ENCODE data around the gene ZNF800. TPM values are rescaled to one million over a fixed set of nuclear protein-coding genes. Genes with fewer than 3 reads are reported as not detected.

Gene ZNF800
- total RNA-seq, 2 donors from 2014 or later = 13.8 to 16.8 TPM

- Mint-ChIP-seq H3K9me3 (no peaks in the 10 kb centered on the region), H3K4me1 (peaks cover 13% of the 10 kb centered on the region), H3K36me3 (ENCODE audit: low read depth) (peaks cover 27% of the 10 kb centered on the region), H3K27ac (peak overlapping the region; percentile 44), H3K4me3 (peak overlapping the region; percentile 83), H3K27me3 (ENCODE audit: insufficient read depth) (peaks cover 26% of the 10 kb centered on the region)
- DNase-seq = no peak
- no peak overlapping the region for H3K27ac ChIP-seq (ENCODE audit: low read depth, low read length)
- TF ChIP-seq, protein P1, sequence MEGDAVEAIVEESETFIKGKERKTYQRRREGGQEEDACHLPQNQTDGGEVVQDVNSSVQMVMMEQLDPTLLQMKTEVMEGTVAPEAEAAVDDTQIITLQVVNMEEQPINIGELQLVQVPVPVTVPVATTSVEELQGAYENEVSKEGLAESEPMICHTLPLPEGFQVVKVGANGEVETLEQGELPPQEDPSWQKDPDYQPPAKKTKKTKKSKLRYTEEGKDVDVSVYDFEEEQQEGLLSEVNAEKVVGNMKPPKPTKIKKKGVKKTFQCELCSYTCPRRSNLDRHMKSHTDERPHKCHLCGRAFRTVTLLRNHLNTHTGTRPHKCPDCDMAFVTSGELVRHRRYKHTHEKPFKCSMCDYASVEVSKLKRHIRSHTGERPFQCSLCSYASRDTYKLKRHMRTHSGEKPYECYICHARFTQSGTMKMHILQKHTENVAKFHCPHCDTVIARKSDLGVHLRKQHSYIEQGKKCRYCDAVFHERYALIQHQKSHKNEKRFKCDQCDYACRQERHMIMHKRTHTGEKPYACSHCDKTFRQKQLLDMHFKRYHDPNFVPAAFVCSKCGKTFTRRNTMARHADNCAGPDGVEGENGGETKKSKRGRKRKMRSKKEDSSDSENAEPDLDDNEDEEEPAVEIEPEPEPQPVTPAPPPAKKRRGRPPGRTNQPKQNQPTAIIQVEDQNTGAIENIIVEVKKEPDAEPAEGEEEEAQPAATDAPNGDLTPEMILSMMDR (conservative IDR thresholded peaks at IDR 0.05) = no peak
- H3K4me1 ChIP-seq (ENCODE audit: control insufficient read depth, insufficient read depth, low read length) = no peaks in the 10 kb centered on the region
- peak overlapping the region; percentile 94 for H3K4me3 ChIP-seq (ENCODE audit: low read length)
- H3K9ac ChIP-seq (ENCODE audit: extremely low read depth, low read length, poor library complexity, severe bottlenecking) = peak overlapping the region; percentile 22
- H3K36me3 ChIP-seq (ENCODE audit: control insufficient read depth, insufficient read depth, low read length) = peaks cover 35% of the 10 kb centered on the region
- no peaks in the 10 kb centered on the region for H3K9me3 ChIP-seq (ENCODE audit: control insufficient read depth, low read length)
- 34 to 64% methylated on average over 5 to 9 of the region's 9 CpGs for WGBS, 2 experiments (ENCODE audit: insufficient coverage in 1 of 2, insufficient read length in 1 of 2)
- peaks cover 22% of the 10 kb centered on the region for H3K27me3 ChIP-seq (ENCODE audit: control insufficient read depth, insufficient read depth, low read length, poor library complexity, severe bottlenecking)
Observed at GRCh38 chr7:127390817-127391590, 1.5 kb downstream of the ZNF800 start.

- no peaks in the 10 kb centered on the region for H3K4me1 ChIP-seq (ENCODE audit: control insufficient read depth, insufficient read depth, low read length)
- Mint-ChIP-seq H3K36me3 (ENCODE audit: low read depth) (peaks cover 27% of the 10 kb centered on the region), H3K4me3 (no peak overlapping the region), H3K9me3 (no peaks in the 10 kb centered on the region), H3K27ac (no peak overlapping the region), H3K4me1 (peaks cover 11% of the 10 kb centered on the region), H3K27me3 (ENCODE audit: insufficient read depth) (peaks cover 24% of the 10 kb centered on the region)
- peaks cover 22% of the 10 kb centered on the region for H3K27me3 ChIP-seq (ENCODE audit: control insufficient read depth, insufficient read depth, low read length, poor library complexity, severe bottlenecking)
- no peaks in the 10 kb centered on the region for H3K9me3 ChIP-seq (ENCODE audit: control insufficient read depth, low read length)
- 95% methylated on average over 2 of the region's 2 CpGs; no CpG with 5 or more reads in 1 of the 2 experiments for WGBS, 2 experiments (ENCODE audit: insufficient coverage in 1 of 2, insufficient read length in 1 of 2)
- DNase-seq = no peak
- TF ChIP-seq, protein P1 (conservative IDR thresholded peaks at IDR 0.05) = no peak
- H3K9ac ChIP-seq (ENCODE audit: extremely low read depth, low read length, poor library complexity, severe bottlenecking) = no peak overlapping the region
- no peak overlapping the region for H3K27ac ChIP-seq (ENCODE audit: low read depth, low read length)
- peaks cover 39% of the 10 kb centered on the region for H3K36me3 ChIP-seq (ENCODE audit: control insufficient read depth, insufficient read depth, low read length)
- peak overlapping the region; percentile 94 for H3K4me3 ChIP-seq (ENCODE audit: low read length)
Observed at GRCh38 chr7:127390186-127390816, 2.2 kb downstream of the ZNF800 start.

DNA sequence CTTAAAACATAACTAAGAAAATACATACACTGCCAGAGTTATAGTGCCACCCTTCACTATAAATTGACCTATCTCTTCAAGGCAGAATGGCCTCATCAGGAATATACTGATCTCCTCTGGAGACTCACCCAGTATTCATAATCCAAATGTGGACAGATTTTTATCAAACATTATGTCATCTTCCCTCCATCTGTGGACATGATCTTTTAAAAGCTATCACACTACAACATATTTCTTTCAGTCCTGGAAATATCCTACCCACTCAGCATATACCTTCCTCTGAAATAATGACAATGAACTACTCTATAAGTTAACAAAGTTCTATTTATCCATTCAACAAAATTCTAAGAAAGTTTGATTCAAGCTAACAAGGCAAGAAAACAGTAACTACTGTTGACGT is 3.2 kb downstream of the ZNF800 start:
- TF ChIP-seq, protein P1 (conservative IDR thresholded peaks at IDR 0.05) = no peak
- Histone ChIP-seq H3K9me3 (ENCODE audit: control insufficient read depth, low read length) (no peaks in the 10 kb centered on the region), H3K27ac (ENCODE audit: low read depth, low read length) (no peak overlapping the region), H3K36me3 (ENCODE audit: control insufficient read depth, insufficient read depth, low read length) (peaks cover 48% of the 10 kb centered on the region), H3K9ac (ENCODE audit: extremely low read depth, low read length, poor library complexity, severe bottlenecking) (no peak overlapping the region), H3K4me3 (ENCODE audit: low read length) (no peak overlapping the region), H3K4me1 (ENCODE audit: control insufficient read depth, insufficient read depth, low read length) (no peaks in the 10 kb centered on the region), H3K27me3 (ENCODE audit: control insufficient read depth, insufficient read depth, low read length, poor library complexity, severe bottlenecking) (peaks cover 17% of the 10 kb centered on the region)
- Mint-ChIP-seq H3K36me3 (ENCODE audit: low read depth) (peaks cover 27% of the 10 kb centered on the region), H3K4me3 (no peak overlapping the region), H3K4me1 (peaks cover 8% of the 10 kb centered on the region), H3K9me3 (no peaks in the 10 kb centered on the region), H3K27me3 (ENCODE audit: insufficient read depth) (peaks cover 15% of the 10 kb centered on the region), H3K27ac (no peak overlapping the region)
- WGBS, 2 experiments (ENCODE audit: insufficient coverage in 1 of 2, insufficient read length in 1 of 2) = 93% methylated on average over 1 of the region's 1 CpG; no CpG with 5 or more reads in 1 of the 2 experiments
- DNase-seq = no peak

Data from endodermal cell (in vitro differentiated cells).